Stimulated activated naive B cell treated with anti-CD40 and anti-IgM and Interleukin-4, amounts not matched to agents 10 μg/mL and 1 μg/mL and 100 μg/mL, for 72 hours (primary cell): Measurements from ENCODE around the gene FAM81B.

Experiments used
- ATAC-seq, 2 donors: fragments of 150-1000 bp; cut with Tn5 transposase; replicated peaks; 2 replicates each; pipeline ENCODE4 v1.10.0; 2021; ENCODE audit warnings: moderate library complexity in 1 of 2
- DNase-seq: peaks from one replicate; pipeline ENCODE4 v3.0.0; 2021
- H3K27ac Mint-ChIP-seq: one replicate; pipeline ENCODE4 v1.8.0; 2022; ENCODE audit warnings: mild to moderate bottlenecking, mixed read lengths
- H3K27me3 Mint-ChIP-seq, 2 donors: one replicate each; pipeline ENCODE4 v1.8.0; 2022; ENCODE audit warnings: mixed read lengths in 2 of 2
- H3K36me3 Mint-ChIP-seq, 2 donors: one replicate each; pipeline ENCODE4 v1.8.0; 2022; ENCODE audit warnings: mixed read lengths in 2 of 2, mild to moderate bottlenecking in 1 of 2
- H3K4me1 Mint-ChIP-seq, 2 donors: one replicate each; pipeline ENCODE4 v1.8.0; 2022; ENCODE audit warnings: mixed read lengths in 2 of 2, mild to moderate bottlenecking in 1 of 2
- H3K4me3 Mint-ChIP-seq, 2 donors: one replicate each; pipeline ENCODE4 v1.8.0; 2022; ENCODE audit warnings: mild to moderate bottlenecking in 2 of 2, mixed read lengths in 2 of 2, moderate library complexity in 1 of 2
- H3K9me3 Mint-ChIP-seq, 2 donors: one replicate each; pipeline ENCODE4 v1.8.0; 2022; ENCODE audit warnings: mixed read lengths in 2 of 2, mild to moderate bottlenecking in 1 of 2

Gene FAM81B

GRCh38 chr5:95454536-95454935 is 63.4 kb downstream of the FAM81B start:
- H3K4me3 Mint-ChIP-seq, result no peak overlapping the region
- ATAC-seq, result no peak
- H3K27me3 Mint-ChIP-seq, result no peaks in the 10 kb centered on the region
- DNase-seq, result no peak
- H3K36me3 Mint-ChIP-seq, result peaks cover 0 to 7% of the 10 kb centered on the region in 2 donors
- H3K9me3 Mint-ChIP-seq, result no peaks in the 10 kb centered on the region
- no peaks in the 10 kb centered on the region for H3K4me1 Mint-ChIP-seq
- no peak overlapping the region for H3K27ac Mint-ChIP-seq

- Mint-ChIP-seq H3K4me1 (no peaks in the 10 kb centered on the region), H3K36me3 (peaks cover 6 to 18% of the 10 kb centered on the region in 2 donors), H3K27me3 (no peaks in the 10 kb centered on the region), H3K27ac (no peak overlapping the region), H3K9me3 (no peaks in the 10 kb centered on the region), H3K4me3 (no peak overlapping the region)
- ATAC-seq, result no peak
- no peak for DNase-seq
Observed at GRCh38 chr5:95460665-95461064, 69.5 kb downstream of the FAM81B start.

- H3K4me3 Mint-ChIP-seq, result no peak overlapping the region
- no peaks in the 10 kb centered on the region for H3K9me3 Mint-ChIP-seq
- ATAC-seq (no peak), DNase-seq (no peak)
- H3K27ac Mint-ChIP-seq, result no peak overlapping the region
- H3K36me3 Mint-ChIP-seq, result peaks cover 38 to 51% of the 10 kb centered on the region in 2 donors
- H3K4me1 Mint-ChIP-seq, result peaks cover 4 to 6% of the 10 kb centered on the region in 2 donors
- no peaks in the 10 kb centered on the region for H3K27me3 Mint-ChIP-seq
Observed at GRCh38 chr5:95471487-95471886, 80.3 kb downstream of the FAM81B start.

- no peak overlapping the region for H3K27ac Mint-ChIP-seq
- DNase-seq, result no peak
- H3K27me3 Mint-ChIP-seq, result no peaks in the 10 kb centered on the region
- peaks cover 38 to 51% of the 10 kb centered on the region in 2 donors for H3K36me3 Mint-ChIP-seq
- no peak overlapping the region for H3K4me3 Mint-ChIP-seq
- peaks cover 4 to 6% of the 10 kb centered on the region in 2 donors for H3K4me1 Mint-ChIP-seq
- ATAC-seq, result no peak
- H3K9me3 Mint-ChIP-seq, result no peaks in the 10 kb centered on the region
Observed at GRCh38 chr5:95471942-95472341, 80.8 kb downstream of the FAM81B start.

GRCh38 chr5:95484421-95484820 is 93.3 kb downstream of the FAM81B start:
- no peaks in the 10 kb centered on the region for H3K4me1 Mint-ChIP-seq

GRCh38 chr5:95486191-95486590 is 95.0 kb downstream of the FAM81B start:
- Mint-ChIP-seq H3K4me1 (no peaks in the 10 kb centered on the region), H3K36me3 (peaks cover 65 to 77% of the 10 kb centered on the region in 2 donors), H3K27ac (no peak overlapping the region)

More at GRCh38 chr5:95484421-95484820, 93.3 kb downstream of the FAM81B start:
- no peak overlapping the region for H3K4me3 Mint-ChIP-seq
- DNase-seq (no peak), ATAC-seq (no peak)
- peaks cover 65 to 74% of the 10 kb centered on the region in 2 donors for H3K36me3 Mint-ChIP-seq
- no peaks in the 10 kb centered on the region for H3K27me3 Mint-ChIP-seq
- H3K27ac Mint-ChIP-seq, result no peak overlapping the region
- peaks cover 19 to 22% of the 10 kb centered on the region in 2 donors for H3K9me3 Mint-ChIP-seq

GRCh38 chr5:95487880-95488279 is 96.7 kb downstream of the FAM81B start:
- Mint-ChIP-seq H3K27me3 (no peaks in the 10 kb centered on the region), H3K4me3 (no peak overlapping the region), H3K27ac (no peak overlapping the region), H3K36me3 (peaks cover 60 to 79% of the 10 kb centered on the region in 2 donors), H3K4me1 (no peaks in the 10 kb centered on the region), H3K9me3 (peaks cover 17 to 22% of the 10 kb centered on the region in 2 donors)
- DNase-seq (no peak), ATAC-seq (no peak)

More at GRCh38 chr5:95486191-95486590, 95.0 kb downstream of the FAM81B start:
- no peaks in the 10 kb centered on the region for H3K27me3 Mint-ChIP-seq
- no peak for DNase-seq
- ATAC-seq, result no peak
- no peak overlapping the region for H3K4me3 Mint-ChIP-seq
- peaks cover 20 to 22% of the 10 kb centered on the region in 2 donors for H3K9me3 Mint-ChIP-seq
